Immature natural killer cell (primary cell): ENCODE data around the gene MTAP. TPM values are rescaled to one million over a fixed set of nuclear protein-coding genes. Genes with fewer than 3 reads are reported as not detected.
A peak's percentile ranks its signal among the peaks of the same experiment; 100 is the strongest.

ENCODE experiments used
- DNase-seq, 3 donors: peaks; one replicate each; pipeline ENCODE4 v3.0.0; 2022; ENCODE audit warnings: mixed read lengths in 1 of 3
- H3K27ac Mint-ChIP-seq, 6 donors: one replicate each; pipeline ENCODE4 v1.8.0; 2020; ENCODE audit warnings: mixed read lengths in 6 of 6, mild to moderate bottlenecking in 5 of 6, inconsistent platforms in 4 of 6, moderate library complexity in 3 of 6
- H3K27me3 Mint-ChIP-seq, 3 donors: one replicate each; pipeline ENCODE4 v1.8.0; 2020 to 2021; ENCODE audit warnings: low read depth in 3 of 3, mild to moderate bottlenecking in 3 of 3, mixed read lengths in 3 of 3, moderate library complexity in 3 of 3, inconsistent platforms in 1 of 3
- H3K36me3 Mint-ChIP-seq, 3 donors: one replicate each; pipeline ENCODE4 v1.8.0; 2020; ENCODE audit warnings: mixed read lengths in 3 of 3, inconsistent platforms in 2 of 3, mild to moderate bottlenecking in 2 of 3
- H3K4me1 Mint-ChIP-seq, 2 donors: one replicate each; pipeline ENCODE4 v1.8.0; 2020; ENCODE audit warnings: inconsistent platforms in 2 of 2, mild to moderate bottlenecking in 2 of 2, mixed read lengths in 2 of 2, moderate library complexity in 1 of 2
- H3K4me3 Mint-ChIP-seq, 5 donors: one replicate each; pipeline ENCODE4 v1.8.0; 2020; ENCODE audit warnings: mild to moderate bottlenecking in 5 of 5, mixed read lengths in 5 of 5, inconsistent platforms in 3 of 5, moderate library complexity in 3 of 5
- H3K9me3 Mint-ChIP-seq, 6 donors: one replicate each; pipeline ENCODE4 v1.8.0; 2020; ENCODE audit warnings: mild to moderate bottlenecking in 6 of 6, mixed read lengths in 6 of 6, inconsistent platforms in 4 of 6, moderate library complexity in 3 of 6
- polyA plus RNA-seq, 3 donors: library from polyadenylated mRNA; unstranded; fragments of 300-500 nt; fragmentation: Illumina TruSeq; gene quantifications; one replicate each; pipeline ENCODE4 v1.2.3, GENCODE V29; 2021

Gene MTAP
- polyA plus RNA-seq, result 10 to 100 TPM in 1 of 3 donors, 1 to 10 TPM in 2; 7.3 to 10.6 (median 8.6) TPM

- H3K4me3 Mint-ChIP-seq, result peak within 1 kb of the TSS; percentile 95 to 100 (median 98)
- H3K4me1 Mint-ChIP-seq, result peaks cover 31 to 43% of the 10 kb centered on the region in 2 donors
- peaks cover 8 to 16% (median 14%) of the 10 kb centered on the region in 3 donors for H3K27me3 Mint-ChIP-seq
- peak; percentile 56 to 66 (median 66) for DNase-seq
- H3K36me3 Mint-ChIP-seq, result no peaks in the 10 kb centered on the region
- peaks cover 0 to 3% (median 0%) of the 10 kb centered on the region in 6 donors for H3K9me3 Mint-ChIP-seq
- peak within 1 kb of the TSS; percentile 88 to 96 (median 93) for H3K27ac Mint-ChIP-seq
Observed at GRCh38 chr9:21802418-21803000, at the start of gene MTAP. TSS of gene MTAP (plus strand) at chr9:21802636. CDS start at chr9:21802749, 113 bp downstream.

- H3K36me3 Mint-ChIP-seq, result no peaks in the 10 kb centered on the region
- peaks cover 6 to 18% (median 13%) of the 10 kb centered on the region in 3 donors for H3K27me3 Mint-ChIP-seq
- no peaks in the 10 kb centered on the region for H3K4me1 Mint-ChIP-seq
- no peak overlapping the region for H3K27ac Mint-ChIP-seq
- H3K4me3 Mint-ChIP-seq, result no peak overlapping the region
- DNase-seq, result no peak
- peaks cover 0 to 1% (median 0%) of the 10 kb centered on the region in 6 donors for H3K9me3 Mint-ChIP-seq
Observed at GRCh38 chr9:21753523-21753922, 48.9 kb upstream of the MTAP start.

DNA sequence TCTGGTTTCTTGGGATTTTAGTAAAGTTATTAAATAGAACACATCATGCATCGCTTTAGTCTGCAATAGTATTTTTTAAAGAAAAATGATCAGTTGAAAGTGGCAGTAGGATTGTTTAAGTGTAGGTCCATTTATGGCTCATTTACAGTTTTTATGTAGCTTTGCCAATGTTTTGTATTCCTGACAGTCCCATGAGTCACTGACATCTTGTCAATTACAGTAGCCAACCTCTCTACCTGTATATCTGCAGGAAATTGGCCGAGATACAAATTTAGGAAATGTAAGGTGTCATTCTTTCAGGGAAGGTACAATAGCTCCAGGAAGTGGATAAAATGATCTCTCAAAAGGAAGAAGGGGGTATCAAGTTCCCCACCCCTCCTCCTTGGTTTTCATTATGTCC is 47.7 kb upstream of the MTAP start:
- no peaks in the 10 kb centered on the region for H3K4me1 Mint-ChIP-seq
- H3K27ac Mint-ChIP-seq, result no peak overlapping the region

GRCh38 chr9:21758540-21758939 is 43.9 kb upstream of the MTAP start:
- Mint-ChIP-seq H3K36me3 (no peaks in the 10 kb centered on the region), H3K4me3 (no peak overlapping the region), H3K27ac (no peak overlapping the region), H3K9me3 (no peaks in the 10 kb centered on the region), H3K4me1 (no peaks in the 10 kb centered on the region), H3K27me3 (peaks cover 5 to 15% (median 6%) of the 10 kb centered on the region in 3 donors)
- DNase-seq, result no peak

More for the DNA sequence above, 47.7 kb upstream of the MTAP start:
- DNase-seq, result no peak
- H3K9me3 Mint-ChIP-seq, result peaks cover 0 to 1% (median 0%) of the 10 kb centered on the region in 6 donors
- peaks cover 6 to 20% (median 11%) of the 10 kb centered on the region in 3 donors for H3K27me3 Mint-ChIP-seq
- no peak overlapping the region for H3K4me3 Mint-ChIP-seq
- H3K36me3 Mint-ChIP-seq, result no peaks in the 10 kb centered on the region

DNA sequence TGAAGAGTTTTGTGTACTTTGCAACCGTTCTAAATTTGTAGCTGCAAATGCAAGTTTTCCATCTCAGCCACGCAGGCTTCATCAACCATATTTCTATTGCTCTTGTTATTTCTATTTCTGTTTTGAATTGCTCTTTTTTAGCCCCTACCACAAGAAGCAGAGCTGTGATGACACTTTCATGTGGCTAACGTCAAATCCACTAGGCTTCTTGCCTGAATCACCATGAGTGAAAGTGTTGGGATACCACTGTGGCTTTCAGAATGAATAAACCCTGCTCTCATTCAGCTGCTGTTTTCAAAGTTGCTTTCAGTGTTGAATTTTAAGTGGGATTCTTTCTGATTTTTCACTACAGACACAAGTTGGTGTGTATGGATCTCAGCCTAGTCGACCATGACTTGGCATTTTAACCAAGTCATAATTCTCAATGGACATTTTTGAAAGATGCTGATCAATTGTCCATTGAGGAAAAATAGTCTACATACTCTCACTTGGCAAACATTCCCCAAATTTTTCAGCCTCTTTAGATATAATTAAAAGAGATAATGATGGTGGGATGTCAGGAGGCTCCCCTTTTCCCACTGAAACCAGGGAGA is 41.0 kb upstream of the MTAP start:
- Mint-ChIP-seq H3K4me3 (no peak overlapping the region), H3K27me3 (peaks cover 3 to 11% (median 8%) of the 10 kb centered on the region in 3 donors), H3K9me3 (no peaks in the 10 kb centered on the region), H3K27ac (no peak overlapping the region), H3K36me3 (no peaks in the 10 kb centered on the region), H3K4me1 (no peaks in the 10 kb centered on the region)
- DNase-seq, result peak in 1 of 3 donors; percentile 7

DNA sequence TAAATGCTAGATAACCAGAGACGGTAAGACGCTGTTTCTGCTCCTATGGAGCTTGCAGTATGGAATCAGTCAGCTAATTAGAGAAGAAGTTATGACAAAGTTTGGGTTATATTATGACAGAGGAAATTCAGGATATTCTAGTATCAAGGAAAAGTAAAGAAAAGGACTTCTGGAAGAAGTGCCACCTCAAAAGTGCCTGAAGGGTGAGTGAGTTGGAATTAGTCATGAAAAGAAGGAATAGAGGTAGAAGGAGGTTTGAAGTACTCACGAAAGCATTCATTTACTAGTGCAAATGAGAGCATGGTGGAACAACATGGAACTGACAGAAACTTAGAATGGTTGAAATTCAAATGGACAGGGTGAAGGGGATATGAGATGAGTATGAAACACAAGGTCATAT is 40.4 kb upstream of the MTAP start:
- H3K4me3 Mint-ChIP-seq, result no peak overlapping the region
- H3K27me3 Mint-ChIP-seq, result peaks cover 3 to 11% (median 8%) of the 10 kb centered on the region in 3 donors
- DNase-seq, result no peak
- no peaks in the 10 kb centered on the region for H3K9me3 Mint-ChIP-seq
- H3K36me3 Mint-ChIP-seq, result no peaks in the 10 kb centered on the region
- H3K27ac Mint-ChIP-seq, result no peak overlapping the region
- H3K4me1 Mint-ChIP-seq, result no peaks in the 10 kb centered on the region

DNA sequence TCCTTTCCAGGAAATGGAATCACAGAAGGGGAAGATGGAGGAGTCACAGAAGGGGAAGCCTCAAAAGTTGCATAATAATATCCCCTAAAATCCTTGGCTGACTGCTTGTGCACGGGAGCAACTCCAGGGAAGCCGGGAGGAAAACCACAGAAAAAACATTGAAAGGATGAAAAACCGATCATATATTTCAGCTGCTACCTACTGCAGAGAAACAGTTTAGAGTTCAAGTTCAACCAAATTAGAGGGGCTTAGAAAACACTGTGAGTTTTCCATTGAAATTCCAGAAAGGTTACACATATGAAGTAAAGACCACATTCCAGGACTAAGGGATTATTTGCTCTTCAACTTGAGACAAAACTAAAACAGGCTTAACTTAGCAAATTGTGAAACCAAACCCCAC is 37.6 kb upstream of the MTAP start:
- DNase-seq, result no peak
- H3K4me3 Mint-ChIP-seq, result no peak overlapping the region
- peaks cover 3 to 16% (median 4%) of the 10 kb centered on the region in 3 donors for H3K27me3 Mint-ChIP-seq
- no peaks in the 10 kb centered on the region for H3K36me3 Mint-ChIP-seq
- no peaks in the 10 kb centered on the region for H3K9me3 Mint-ChIP-seq
- H3K27ac Mint-ChIP-seq, result no peak overlapping the region
- no peaks in the 10 kb centered on the region for H3K4me1 Mint-ChIP-seq

- H3K36me3 Mint-ChIP-seq, result no peaks in the 10 kb centered on the region
- no peak for DNase-seq
- no peak overlapping the region for H3K27ac Mint-ChIP-seq
- no peaks in the 10 kb centered on the region for H3K9me3 Mint-ChIP-seq
- peaks cover 5 to 16% (median 6%) of the 10 kb centered on the region in 3 donors for H3K27me3 Mint-ChIP-seq
- H3K4me3 Mint-ChIP-seq, result no peak overlapping the region
- H3K4me1 Mint-ChIP-seq, result no peaks in the 10 kb centered on the region
Observed at GRCh38 chr9:21766096-21766495, 36.3 kb upstream of the MTAP start.

GRCh38 chr9:21770871-21771560 is 31.4 kb upstream of the MTAP start:
- no peaks in the 10 kb centered on the region for H3K36me3 Mint-ChIP-seq
- H3K4me3 Mint-ChIP-seq, result no peak overlapping the region
- no peak overlapping the region for H3K27ac Mint-ChIP-seq
- H3K9me3 Mint-ChIP-seq, result no peaks in the 10 kb centered on the region
- H3K27me3 Mint-ChIP-seq, result peaks cover 1 to 8% (median 2%) of the 10 kb centered on the region in 3 donors
- DNase-seq, result no peak
- no peaks in the 10 kb centered on the region for H3K4me1 Mint-ChIP-seq

DNA sequence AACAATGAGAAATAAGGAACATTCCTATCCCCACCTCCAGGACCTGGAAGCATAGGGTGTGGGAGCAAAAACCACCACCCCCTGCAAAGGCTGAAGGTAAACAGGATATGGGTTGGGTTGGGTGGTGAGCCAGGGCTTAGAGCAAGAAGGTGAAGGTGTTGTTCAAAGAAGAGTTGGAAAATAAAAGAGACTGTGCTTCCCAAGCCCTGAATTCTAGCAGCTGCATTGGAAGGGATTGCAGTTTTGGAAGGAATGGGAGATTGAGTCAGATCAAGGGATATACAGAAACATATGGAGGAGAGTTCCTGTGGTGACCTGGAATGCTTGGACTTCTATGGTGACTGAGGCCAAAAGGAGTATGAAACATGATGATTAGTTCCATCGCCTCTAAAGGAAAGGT is 24.7 kb upstream of the MTAP start:
- no peaks in the 10 kb centered on the region for H3K36me3 Mint-ChIP-seq
- H3K4me3 Mint-ChIP-seq, result no peak overlapping the region
- no peaks in the 10 kb centered on the region for H3K9me3 Mint-ChIP-seq
- H3K27me3 Mint-ChIP-seq, result peaks cover 0 to 3% (median 0%) of the 10 kb centered on the region in 3 donors
- no peaks in the 10 kb centered on the region for H3K4me1 Mint-ChIP-seq
- no peak overlapping the region for H3K27ac Mint-ChIP-seq
- no peak for DNase-seq

- Mint-ChIP-seq H3K36me3 (no peaks in the 10 kb centered on the region), H3K27me3 (peaks cover 0 to 3% (median 2%) of the 10 kb centered on the region in 3 donors), H3K27ac (no peak overlapping the region), H3K4me1 (no peaks in the 10 kb centered on the region), H3K9me3 (no peaks in the 10 kb centered on the region), H3K4me3 (no peak overlapping the region)
- DNase-seq, result no peak
Observed at GRCh38 chr9:21778304-21778703, 24.1 kb upstream of the MTAP start.

DNA sequence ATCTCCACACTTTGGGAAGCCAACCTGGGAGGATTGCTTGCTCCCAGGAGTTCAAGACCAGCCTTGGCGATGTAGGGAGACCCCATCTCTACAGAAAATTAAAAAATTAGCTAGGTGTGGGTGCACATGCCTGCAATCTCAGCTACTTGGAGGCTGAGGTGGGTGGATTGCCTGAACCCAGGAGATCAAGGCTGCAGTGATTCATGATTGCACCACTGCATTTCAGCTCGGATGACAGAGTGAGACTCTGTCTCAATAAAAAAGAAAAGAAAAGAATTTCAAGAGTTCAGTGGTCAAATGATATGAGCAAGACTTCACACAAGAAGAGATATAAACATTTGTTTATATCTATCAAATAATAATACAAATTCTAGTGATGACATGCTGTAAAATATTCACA is 23.0 kb upstream of the MTAP start:
- Mint-ChIP-seq H3K27me3 (peaks cover 0 to 3% (median 3%) of the 10 kb centered on the region in 3 donors), H3K27ac (no peak overlapping the region), H3K4me1 (no peaks in the 10 kb centered on the region), H3K9me3 (no peaks in the 10 kb centered on the region), H3K4me3 (no peak overlapping the region), H3K36me3 (no peaks in the 10 kb centered on the region)
- no peak for DNase-seq

DNA sequence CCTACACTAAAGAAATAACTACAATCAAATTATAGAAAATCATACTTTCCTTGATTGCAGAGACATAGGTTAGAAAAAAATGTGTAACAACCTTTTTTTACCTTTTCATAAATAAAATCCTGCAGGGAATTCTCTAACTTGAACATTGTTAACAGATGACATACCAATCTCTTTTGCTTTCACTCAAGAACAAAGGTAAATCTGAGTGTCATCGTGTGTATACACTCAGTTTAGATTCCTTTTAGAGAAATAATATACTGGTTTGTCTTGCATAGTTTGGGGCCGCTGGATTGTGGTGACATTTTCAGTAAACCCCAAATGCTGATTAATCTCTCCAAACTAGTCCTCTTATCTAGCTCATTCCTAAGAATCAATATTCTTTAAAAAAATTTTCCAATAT is 20.8 kb upstream of the MTAP start:
- Mint-ChIP-seq H3K27ac (no peak overlapping the region), H3K36me3 (no peaks in the 10 kb centered on the region), H3K9me3 (no peaks in the 10 kb centered on the region), H3K27me3 (peaks cover 3 to 4% (median 4%) of the 10 kb centered on the region in 3 donors), H3K4me1 (no peaks in the 10 kb centered on the region), H3K4me3 (no peak overlapping the region)
- no peak for DNase-seq

DNA sequence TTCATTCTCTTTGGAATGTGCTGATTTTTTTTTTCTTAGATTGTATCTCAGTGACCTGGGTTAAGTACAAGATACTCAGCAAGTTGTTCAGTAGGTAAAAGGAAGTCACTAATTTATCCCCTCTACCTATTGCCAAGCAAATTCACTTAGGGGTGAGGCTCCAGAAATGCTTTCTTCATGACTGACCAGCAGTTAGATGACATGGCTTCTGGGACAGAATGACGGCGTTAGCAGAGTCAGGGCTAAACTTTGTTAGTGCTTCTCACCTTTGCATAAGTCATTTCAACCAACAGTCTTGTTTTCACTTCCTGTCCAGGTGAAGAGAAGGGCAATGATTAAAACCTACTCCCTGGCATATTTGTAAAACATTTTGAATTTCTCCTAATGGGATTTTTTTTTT is 20.2 kb upstream of the MTAP start:
- peaks cover 4 to 5% (median 4%) of the 10 kb centered on the region in 3 donors for H3K27me3 Mint-ChIP-seq
- no peaks in the 10 kb centered on the region for H3K36me3 Mint-ChIP-seq
- H3K27ac Mint-ChIP-seq, result no peak overlapping the region
- no peaks in the 10 kb centered on the region for H3K4me1 Mint-ChIP-seq
- H3K9me3 Mint-ChIP-seq, result no peaks in the 10 kb centered on the region
- H3K4me3 Mint-ChIP-seq, result no peak overlapping the region
- DNase-seq, result no peak
